GM19035 (cell line): ENCODE measurements around the gene MED28.

Source experiments
- ATAC-seq: cut with Tn5 transposase; IDR thresholded peaks from one replicate; pipeline ENCODE4 v1.9.1; 2021; ENCODE audit not compliant: unreplicated experiment

MED28 gene

DNA sequence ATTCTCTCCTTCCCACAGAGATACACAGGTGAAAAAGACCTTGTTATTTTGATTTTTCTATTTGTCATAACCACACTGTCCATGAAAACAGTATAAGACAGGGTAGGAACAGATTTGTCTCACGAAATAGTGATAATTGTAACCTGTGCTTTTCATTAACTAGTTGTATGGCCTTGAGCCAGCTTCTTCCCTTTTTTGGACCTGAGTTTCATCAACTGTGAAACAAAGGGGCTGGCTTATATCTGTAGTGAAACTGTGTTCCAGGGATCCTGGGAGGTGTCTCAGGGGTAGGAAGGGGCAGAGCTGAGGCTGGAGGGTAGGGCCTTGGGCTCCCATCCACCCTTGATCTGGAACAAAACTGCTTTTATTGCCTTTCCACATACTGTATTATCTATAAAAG, 50.9 kb downstream of the MED28 start:
- ATAC-seq: no peak

DNA sequence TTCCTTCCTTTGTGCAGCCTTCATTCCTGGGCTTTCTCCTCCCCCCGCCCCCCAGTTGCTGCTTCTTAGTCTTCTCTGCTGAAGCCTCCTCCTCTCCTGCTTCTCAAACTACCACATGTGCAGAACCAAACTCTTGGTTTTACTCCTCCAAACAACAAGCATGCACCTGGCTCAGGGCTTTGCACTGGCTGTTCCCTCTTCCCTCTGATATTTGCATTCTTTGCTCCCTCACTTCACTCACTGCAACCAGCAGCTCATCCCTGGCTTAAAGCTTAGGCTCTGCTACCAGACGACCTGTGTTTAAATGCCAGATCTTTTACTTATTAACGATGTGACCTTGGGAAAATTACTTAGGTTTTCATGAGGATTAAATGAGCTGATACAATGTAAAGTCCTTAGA, 51.4 kb downstream of the MED28 start:
- no peak for ATAC-seq

DNA sequence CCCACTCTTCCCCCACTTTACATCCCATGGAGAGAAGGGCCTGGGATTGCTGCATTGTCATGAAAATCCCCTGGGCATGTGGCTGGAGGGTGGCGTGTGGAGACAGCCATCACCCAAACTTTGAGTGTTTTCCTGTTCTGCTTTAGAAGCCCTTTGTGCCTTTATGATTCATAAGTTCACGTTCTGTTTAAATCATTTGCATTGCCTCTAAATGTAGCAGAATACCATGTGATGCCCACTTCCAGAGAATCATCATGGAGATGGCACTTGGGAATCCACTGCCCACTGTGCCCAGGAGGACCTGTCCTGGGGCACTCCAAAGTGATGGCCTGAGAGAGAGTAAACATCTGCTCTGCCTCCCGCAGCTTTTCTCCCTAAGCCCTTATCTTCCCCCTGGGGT, 52.8 kb downstream of the MED28 start:
- no peak for ATAC-seq

DNA sequence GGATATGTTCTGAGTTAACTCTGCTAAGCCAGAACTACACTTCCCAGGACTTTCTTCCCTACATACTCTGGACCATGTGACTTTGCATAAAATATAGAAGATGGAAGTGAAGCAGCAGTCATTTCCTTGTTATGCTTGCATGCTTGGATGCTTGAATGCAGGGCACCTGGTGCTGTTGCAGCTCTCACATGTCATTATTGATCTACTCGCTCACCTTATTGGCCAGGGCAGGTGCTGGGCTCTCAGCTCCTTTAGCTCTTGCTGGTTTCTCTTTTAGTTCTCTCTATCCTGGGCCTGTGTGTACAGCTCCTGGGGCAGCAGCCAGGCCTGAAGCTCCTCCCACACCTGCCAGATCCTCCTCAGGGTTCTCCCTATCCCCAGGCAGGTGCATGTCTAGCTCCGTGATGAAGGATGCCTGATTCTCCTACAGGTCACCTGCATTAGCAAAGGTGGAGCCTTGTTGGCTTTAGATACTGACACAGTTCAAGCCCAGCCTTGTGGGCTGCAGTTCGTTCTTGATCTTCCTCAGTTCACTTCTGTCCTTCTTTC, 53.3 kb downstream of the MED28 start:
- ATAC-seq: no peak

DNA sequence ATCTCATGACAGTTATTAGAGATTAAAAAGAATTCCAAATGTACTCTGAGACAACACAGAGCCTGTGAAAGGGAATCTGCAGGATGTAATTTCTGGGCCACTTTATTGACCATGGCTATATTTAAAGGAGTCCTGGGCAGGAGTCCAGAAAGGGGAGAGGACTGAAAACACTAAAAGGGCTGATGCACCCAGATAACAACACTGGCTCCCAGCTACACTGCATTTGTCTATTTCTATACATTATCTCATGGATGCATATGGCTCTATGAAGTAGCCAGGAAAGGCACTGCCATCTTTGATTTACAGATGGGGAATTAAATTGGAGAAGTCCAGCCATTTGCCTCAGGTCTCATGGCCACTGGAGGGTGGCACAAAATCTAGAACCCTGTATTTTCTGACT, 56.0 kb downstream of the MED28 start:
- ATAC-seq: no peak

DNA sequence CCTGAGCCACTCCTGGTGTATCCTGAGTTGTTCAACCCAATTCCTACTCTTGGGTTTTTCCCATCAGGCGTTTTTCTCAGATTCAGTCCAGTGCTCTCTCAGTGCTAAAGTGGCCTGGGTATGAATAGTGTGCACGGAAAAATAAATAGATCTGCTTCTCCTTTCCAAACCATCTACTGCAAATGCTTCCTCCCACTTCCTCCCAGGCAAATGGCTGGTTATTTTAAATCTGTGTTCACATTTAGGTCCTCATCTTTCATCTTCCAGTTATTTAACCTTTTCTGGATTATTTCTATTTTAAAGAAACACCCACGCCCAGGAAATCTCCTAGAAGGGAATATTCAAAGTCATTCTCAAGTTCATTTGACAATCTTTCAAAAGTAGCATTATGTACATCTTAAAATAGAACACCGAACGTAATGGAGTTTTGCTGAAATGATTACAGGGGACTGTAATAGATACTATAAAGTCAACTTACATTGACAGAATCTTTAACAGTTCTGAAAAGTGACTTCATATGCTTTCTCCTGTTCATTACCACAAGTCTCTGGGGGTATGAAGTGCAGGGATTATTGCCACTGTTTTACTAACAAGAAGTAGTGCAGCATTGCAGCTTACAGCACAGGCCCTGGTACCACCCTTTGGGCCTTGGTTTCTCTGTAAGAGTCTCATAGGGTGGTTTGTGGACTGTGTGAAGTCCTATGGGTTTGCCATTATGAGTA, 66.3 kb downstream of the MED28 start:
- ATAC-seq: no peak

DNA sequence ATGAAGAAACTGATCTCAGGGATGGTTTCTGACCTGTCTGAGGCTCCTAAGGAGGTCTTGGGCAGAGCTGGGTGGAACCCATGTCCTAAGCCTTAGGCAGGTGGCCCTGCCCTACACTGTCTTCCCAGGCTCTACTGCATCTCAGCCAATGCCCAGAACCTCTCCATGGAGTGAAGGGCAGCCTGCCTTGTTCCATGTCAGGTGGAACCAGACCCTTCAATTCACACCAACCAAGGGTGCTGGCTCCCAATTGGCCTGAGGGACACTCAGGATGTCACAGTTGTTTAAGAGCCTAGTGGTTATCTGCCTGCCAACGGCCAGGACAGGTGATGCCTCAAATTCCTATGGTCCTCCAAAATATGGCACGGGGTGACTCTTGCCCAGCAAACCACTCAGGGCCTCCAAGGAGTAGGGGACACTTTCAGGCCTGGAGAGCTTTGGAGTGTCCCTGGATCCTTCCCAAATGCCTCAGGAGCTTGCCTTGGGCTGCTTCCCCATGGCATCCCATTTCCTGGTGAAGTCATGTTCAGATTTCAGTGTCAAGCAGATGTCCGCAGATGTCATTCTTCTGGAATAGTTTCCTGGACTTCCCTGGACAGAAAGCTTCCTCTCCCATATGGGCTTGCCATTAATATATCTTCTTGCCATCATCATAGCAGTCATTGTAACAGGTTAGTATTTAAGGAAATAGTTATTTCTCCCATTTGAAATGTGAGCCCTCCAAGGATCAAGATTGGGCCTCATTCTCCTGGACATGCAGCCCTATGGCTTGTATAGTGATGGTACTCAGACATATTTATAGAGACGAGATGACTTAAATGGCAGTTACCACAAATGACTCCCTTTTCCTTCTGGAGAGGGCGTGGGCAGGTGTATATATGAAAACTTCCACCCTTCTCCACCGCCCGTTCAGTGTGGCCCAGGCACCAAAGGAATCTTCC, 67.1 kb downstream of the MED28 start:
- no peak for ATAC-seq

DNA sequence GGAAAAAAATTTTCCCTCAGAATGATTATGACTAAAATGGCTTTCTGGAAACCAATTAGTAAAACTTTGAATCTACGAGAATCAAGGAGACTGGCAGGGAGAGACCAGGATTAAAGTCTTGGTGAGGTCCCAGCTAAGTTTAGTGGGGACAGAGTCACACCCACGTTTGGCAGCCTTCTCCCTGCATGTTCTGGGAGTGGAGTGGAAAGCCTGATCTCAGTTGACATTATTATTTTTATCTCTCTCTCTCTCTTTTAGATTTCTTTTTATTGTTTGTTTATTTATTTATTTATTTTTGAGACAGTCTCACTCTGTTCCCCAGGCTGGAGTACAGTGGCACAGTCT, 67.8 kb downstream of the MED28 start:
- no peak for ATAC-seq
